GM23248 (cell line): ENCODE data around the gene ERMAP. TPM values are rescaled to one million over a fixed set of nuclear protein-coding genes. Genes with fewer than 3 reads are reported as not detected.
"Not testable (repeated sequence)": the region's sequence is repeated elsewhere in the genome, so short reads cannot be mapped to it uniquely, and the experiment has no call there.

Source experiments
- DNase-seq: peaks from one replicate; pipeline ENCODE4 v3.0.0-alpha.2; 2015
- H2AFZ ChIP-seq: fragments of 200-600 bp; sonication (generic); 2 replicates; pipeline ENCODE4 v1.6.1; 2016; ENCODE audit warnings: antibody characterized with exemption
- H3F3A ChIP-seq: fragments of 200-600 bp; sonication (generic); 2 replicates; pipeline ENCODE4 v1.6.1; 2016; ENCODE audit warnings: mild to moderate bottlenecking, antibody characterized with exemption, mixed run types; ENCODE audit not compliant: insufficient read depth
- H3K27ac ChIP-seq: fragments of 200-600 bp; sonication (generic); 2 replicates; pipeline ENCODE4 v1.5.1; 2016; ENCODE audit warnings: mild to moderate bottlenecking
- H3K27me3 ChIP-seq: fragments of 200-600 bp; sonication (generic); replicated peaks from 2 replicates; pipeline ENCODE4 v1.6.1; 2016; ENCODE audit warnings: mild to moderate bottlenecking; ENCODE audit not compliant: insufficient read depth
- H3K36me3 ChIP-seq: fragments of 200-600 bp; sonication (generic); 2 replicates; pipeline ENCODE4 v1.6.1; 2016; ENCODE audit warnings: low read depth, mild to moderate bottlenecking
- H3K4me1 ChIP-seq: fragments of 200-600 bp; sonication (generic); 2 replicates; pipeline ENCODE4 v1.6.1; 2016; ENCODE audit warnings: mild to moderate bottlenecking; ENCODE audit not compliant: insufficient read depth
- H3K4me2 ChIP-seq: fragments of 200-600 bp; sonication (generic); one replicate; pipeline ENCODE4 v1.6.1; 2016; ENCODE audit warnings: mild to moderate bottlenecking; ENCODE audit not compliant: unreplicated experiment
- H3K4me3 ChIP-seq: fragments of 200-600 bp; sonication (generic); 2 replicates; pipeline ENCODE4 v1.5.1; 2016; ENCODE audit warnings: mild to moderate bottlenecking
- H3K79me2 ChIP-seq: fragments of 200-600 bp; sonication (generic); 2 replicates; pipeline ENCODE4 v1.6.1; 2016; ENCODE audit warnings: mild to moderate bottlenecking; ENCODE audit not compliant: insufficient read depth
- H3K9ac ChIP-seq: fragments of 200-600 bp; sonication (generic); 2 replicates; pipeline ENCODE4 v1.6.1; 2016; ENCODE audit warnings: mild to moderate bottlenecking
- H3K9me2 ChIP-seq: fragments of 200-600 bp; sonication (generic); 2 replicates; pipeline ENCODE4 v1.6.1; 2016; ENCODE audit warnings: mixed run types, mild to moderate bottlenecking, moderate library complexity; ENCODE audit not compliant: insufficient read depth
- H3K9me3 ChIP-seq: fragments of 200-600 bp; sonication (generic); one replicate; pipeline ENCODE4 v1.6.1; 2017; ENCODE audit warnings: low read depth
- H4K20me1 ChIP-seq: fragments of 200-600 bp; sonication (generic); 2 replicates; pipeline ENCODE4 v1.6.0; 2016; ENCODE audit not compliant: insufficient read depth
- EZH2 ChIP-seq: fragments of 200-600 bp; sonication (generic); IDR thresholded peaks from 2 replicates; pipeline ENCODE4 v1.6.1; 2018; ENCODE audit warnings: antibody characterized with exemption, mild to moderate bottlenecking; ENCODE audit not compliant: insufficient read depth, poor library complexity, severe bottlenecking
- EZH2phosphoT487 ChIP-seq: fragments of 200-600 bp; sonication (generic); IDR thresholded peaks from 2 replicates; pipeline ENCODE4 v1.6.1; 2018; ENCODE audit warnings: antibody characterized with exemption, moderate library complexity, mild to moderate bottlenecking, low read depth; ENCODE audit not compliant: insufficient read depth
- WGBS, 2 experiments: methylation state at CpG; one replicate each; pipeline ENCODE4 v1.1.6; 2015 to 2017; ENCODE audit warnings: low lambda C conversion rate in 2 of 2, low coverage in 1 of 2; ENCODE audit errors: missing lambda C conversion rate in 2 of 2; 5-methylcytosine and 5-hydroxymethylcytosine counted together
- in situ Hi-C: fragments of 300-500 bp; cut with MboI; formaldehyde crosslinking; loops from 2 replicates; pipeline ENCODE4 v1.15.0; 2020
- polyA plus RNA-seq: library from polyadenylated mRNA; unstranded; fragments of >200 nt; fragmentation: Nextera tagmentation; extraction: Ambion mirVana; gene quantifications from 2 replicates; pipeline ENCODE4 v1.2.1, GENCODE V29; 2016
- total RNA-seq: library from RNA; depleted of rRNA; stranded (reverse); fragments of >200 nt; shearing (Covaris generic); gene quantifications from 2 replicates; pipeline ENCODE4 v1.2.3, GENCODE V29; 2014

The ERMAP gene
- total and polyA plus RNA-seq, 2 experiments from 2014 or later, result 7.0 to 18.4 TPM

- TF ChIP-seq EZH2phosphoT487, result no peak
- no peak for TF ChIP-seq EZH2
- Histone ChIP-seq H3K4me3 (no peak overlapping the region), H4K20me1 (no peaks in the 10 kb centered on the region), H3K36me3 (no peaks in the 10 kb centered on the region; the same call in 1 of the 2 replicates), H3K4me1 (peaks cover 12% of the 10 kb centered on the region; the same call in 1 of the 2 replicates), H3K27me3 (no peaks in the 10 kb centered on the region), H3K27ac (no peak overlapping the region), H3K9ac (no peak overlapping the region), H3K4me2 (no peak overlapping the region), H3K79me2 (peaks cover 14% of the 10 kb centered on the region), H2AFZ (no peak overlapping the region), H3K9me2 (no peaks in the 10 kb centered on the region), H3F3A (no peaks in the 10 kb centered on the region), H3K9me3 (no peaks in the 10 kb centered on the region)
- WGBS, 2 experiments, result 92 to 100% methylated on average over 2 of the region's 2 CpGs
- in situ Hi-C loops, result no loop called here
- no peak for DNase-seq
Observed at GRCh38 chr1:42851960-42852607, 35.2 kb downstream of the ERMAP start.

- no peaks in the 10 kb centered on the region for H3F3A ChIP-seq
- WGBS, 2 experiments, result 50% methylated on average over 2 of the region's 2 CpGs
- H3K27me3 ChIP-seq, result no peaks in the 10 kb centered on the region
- H2AFZ ChIP-seq, result no peak overlapping the region
- H3K4me2 ChIP-seq, result no peak overlapping the region
- H3K36me3 ChIP-seq, result no peaks in the 10 kb centered on the region; the same call in 1 of the 2 replicates
- in situ Hi-C loops, result no loop called here
- H3K79me2 ChIP-seq, result peaks cover 9% of the 10 kb centered on the region; the same call in 1 of the 2 replicates
- no peak overlapping the region for H3K27ac ChIP-seq
- peaks cover 6% of the 10 kb centered on the region; the same call in 1 of the 2 replicates for H3K4me1 ChIP-seq
- no peaks in the 10 kb centered on the region for H3K9me3 ChIP-seq
- no peak for TF ChIP-seq EZH2phosphoT487
- no peak for TF ChIP-seq EZH2
- DNase-seq, result peak; percentile 20
- H3K9ac ChIP-seq, result no peak overlapping the region
- no peaks in the 10 kb centered on the region for H3K9me2 ChIP-seq
- no peaks in the 10 kb centered on the region for H4K20me1 ChIP-seq
- no peak overlapping the region for H3K4me3 ChIP-seq
Observed at GRCh38 chr1:42852608-42852980, 35.7 kb downstream of the ERMAP start.

- no peaks in the 10 kb centered on the region for H4K20me1 ChIP-seq
- H3K9me2 ChIP-seq, result no peaks in the 10 kb centered on the region
- H3K4me3 ChIP-seq, result no peak overlapping the region
- in situ Hi-C loops, result no loop called here
- peaks cover 5% of the 10 kb centered on the region; the same call in 1 of the 2 replicates for H3K4me1 ChIP-seq
- H3K79me2 ChIP-seq, result peaks cover 2% of the 10 kb centered on the region; the same call in 1 of the 2 replicates
- no peak for DNase-seq
- H3K9ac ChIP-seq, result no peak overlapping the region
- no peaks in the 10 kb centered on the region for H3K27me3 ChIP-seq
- no peak overlapping the region for H3K4me2 ChIP-seq
- H2AFZ ChIP-seq, result no peak overlapping the region
- TF ChIP-seq EZH2 (no peak), EZH2phosphoT487 (no peak)
- H3K36me3 ChIP-seq, result no peaks in the 10 kb centered on the region; the same call in 1 of the 2 replicates
- no peaks in the 10 kb centered on the region for H3F3A ChIP-seq
- WGBS, 2 experiments, result 57 to 60% methylated on average over 6 of the region's 6 CpGs
- no peaks in the 10 kb centered on the region for H3K9me3 ChIP-seq
- H3K27ac ChIP-seq, result no peak overlapping the region
Observed at GRCh38 chr1:42853116-42853884, 36.4 kb downstream of the ERMAP start.

GRCh38 chr1:42856554-42856953 lies 39.6 kb downstream of the ERMAP start:
- H3K4me1 ChIP-seq, H3K79me2 ChIP-seq, in situ Hi-C loops, H2AFZ ChIP-seq, H3F3A ChIP-seq, H3K9ac ChIP-seq, H3K36me3 ChIP-seq, H3K27ac ChIP-seq, H3K9me2 ChIP-seq, H3K4me2 ChIP-seq, H3K27me3 ChIP-seq, H3K4me3 ChIP-seq, H3K9me3 ChIP-seq, DNase-seq, H4K20me1 ChIP-seq: not testable (repeated sequence)
- WGBS, 2 experiments, result 93 to 98% methylated on average over 3 of the region's 3 CpGs

GRCh38 chr1:42859366-42859765 lies 42.4 kb downstream of the ERMAP start:
- H3F3A ChIP-seq, H3K4me3 ChIP-seq, H2AFZ ChIP-seq, H4K20me1 ChIP-seq, H3K27me3 ChIP-seq, H3K36me3 ChIP-seq, H3K4me1 ChIP-seq, H3K9me3 ChIP-seq, H3K9me2 ChIP-seq, H3K9ac ChIP-seq, H3K79me2 ChIP-seq, DNase-seq, in situ Hi-C loops, H3K4me2 ChIP-seq, H3K27ac ChIP-seq: not testable (repeated sequence)
- WGBS, 2 experiments, result 65% methylated on average over 5 of the region's 5 CpGs
